Ovary (tissue), 9 donors: Measurements from ENCODE around the gene H2AZ2. TPM values are rescaled to one million over a fixed set of nuclear protein-coding genes. Genes with fewer than 3 reads are reported as not detected.
"Not testable (repeated sequence)": the region's sequence is repeated elsewhere in the genome, so short reads cannot be mapped to it uniquely, and the experiment has no call there.

Experiments used
- DNase-seq, 5 donors: peaks; one replicate each; pipeline ENCODE4 v3.0.0-alpha.2; 2019 to 2020
- H3K27ac ChIP-seq, 2 donors: fragments of 200-600 bp; one replicate each; pipeline versions ENCODE4 v1.5.1 to v1.8.0; 2019 to 2022
- H3K27me3 ChIP-seq: fragments of 200-600 bp; one replicate; pipeline ENCODE4 v1.8.0; 2022
- H3K36me3 ChIP-seq: fragments of 200-600 bp; sonication (generic); one replicate; pipeline ENCODE4 v1.5.1; 2019
- H3K4me1 ChIP-seq: one replicate; pipeline ENCODE4 v1.8.1; 2013; ENCODE audit warnings: mild to moderate bottlenecking, moderate library complexity; ENCODE audit not compliant: insufficient read depth
- H3K4me3 ChIP-seq: fragments of 200-600 bp; sonication (generic); one replicate; pipeline ENCODE4 v1.5.1; 2017
- H3K9me3 ChIP-seq, 2 donors: fragments of 200-600 bp in 1 of 2; sonication (generic) in 1 of 2; one replicate each; pipeline versions ENCODE4 v1.5.1 to v1.8.1; 2013 to 2019; ENCODE audit warnings: mild to moderate bottlenecking in 1 of 2, moderate library complexity in 1 of 2
- CTCF ChIP-seq, 3 donors: fragments of 450-650 bp in 2 of 3; fragments of 200-600 bp in 1 of 3; IDR thresholded peaks; one replicate each; pipeline versions ENCODE4 v1.5.1 to v1.8.0; 2016 to 2022; ENCODE audit warnings: antibody characterized with exemption in 3 of 3, mild to moderate bottlenecking in 1 of 3
- EP300 ChIP-seq: sonication (generic); formaldehyde crosslinking; IDR thresholded peaks from one replicate; pipeline ENCODE4 v1.6.1; 2017; ENCODE audit warnings: antibody characterized with exemption
- POLR2A ChIP-seq: fragments of 450-650 bp; IDR thresholded peaks from one replicate; pipeline ENCODE4 v1.6.1; 2017; ENCODE audit warnings: antibody characterized with exemption, mild to moderate bottlenecking, moderate library complexity
- WGBS, 3 donors: extraction: QIAGEN DNeasy Blood & Tissue Kit in 1 of 3; methylation state at CpG; one replicate each; pipeline versions ENCODE4 v1.1.5 to v1.1.7; 2013 to 2017; 5-methylcytosine and 5-hydroxymethylcytosine counted together
- intact Hi-C, 4 donors: fragments of 100-400 bp; cut with DNase I; formaldehyde crosslinking; loops; one replicate each; pipeline versions ENCODE4 v1.11.0 to v1.15.1; 2022 to 2023
- polyA plus RNA-seq, 2 donors: library from polyadenylated mRNA; stranded (reverse); fragments of 200-250 nt in 1 of 2; fragments of 350-450 nt in 1 of 2; fragmentation: Illumina TruSeq in 1 of 2; extraction: RNeasy Lipid Tissue Mini Kit (QIAGEN cat#74804) in 1 of 2; gene quantifications; one replicate each; pipeline ENCODE4 v1.2.3, GENCODE V29; 2013 to 2014
- total RNA-seq, 7 donors: library from RNA; depleted of rRNA in 2 of 7; stranded (reverse); fragments of >200 nt in 2 of 7; fragmentation: NEBNext Ultra II Directional in 3 of 7; extraction: Animal tissue kit (Norgen Biotek cat#: 25700) in 3 of 7; gene quantifications; one replicate each; pipeline versions ENCODE4 v1.1.0 to v1.2.4, GENCODE V29; 2016 to 2023
- donor health status: DM: no; HTN: no; CAD: no; lungs with moderate emphysema.
- donor health status: DM: no; HTN: no; CAD: no.
- donor health status: Bipolar disorder and iron deficiency.
- donor health status: DM: yes; HTN: yes; CAD: no.
- donor health status: DM: no; HTN: no; CAD: no.
- donor health status: DM: yes; HTN: yes; CAD: no.

Gene H2AZ2
- total and polyA plus RNA-seq, 9 donors, result 70.7 to 154 (median 119) TPM

DNA sequence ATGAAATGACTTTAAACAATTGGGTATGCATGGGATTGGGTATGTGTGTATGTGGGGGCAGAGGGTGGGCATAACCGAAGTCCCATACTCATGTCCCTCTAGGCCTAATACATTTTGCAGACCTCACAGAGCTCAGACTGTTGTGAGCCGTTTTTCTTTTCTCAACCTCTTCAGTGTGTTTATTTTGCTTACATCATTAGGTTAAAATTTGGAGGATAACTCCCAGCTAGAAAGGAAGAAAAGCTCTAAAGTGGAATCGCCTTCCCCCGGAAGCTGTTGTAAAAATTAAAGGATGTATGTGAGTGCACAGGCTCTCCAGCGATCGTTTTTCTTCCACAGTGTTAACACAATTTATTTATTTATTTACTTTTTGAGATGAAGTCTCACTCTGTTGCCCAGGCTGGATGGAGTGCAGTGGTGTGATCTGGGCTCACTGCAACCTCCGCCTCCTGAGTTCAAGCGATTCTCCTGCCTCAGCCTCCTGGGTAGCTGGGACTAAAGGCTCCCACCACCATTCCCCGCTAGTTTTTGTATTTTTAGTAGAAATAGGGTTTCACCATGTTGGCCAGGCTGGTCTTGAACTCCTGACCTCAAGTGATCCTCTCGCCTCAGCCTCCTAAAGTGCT is 1.5 kb upstream of the H2AZ2 start:
- no peak overlapping the region for H3K27ac ChIP-seq
- H3K4me3 ChIP-seq, result no peak overlapping the region
- TF ChIP-seq EP300 (no peak), POLR2A (no peak), CTCF (IDR thresholded peaks at IDR 0.05) (no peak)
- peaks cover 5% of the 10 kb centered on the region for H3K4me1 ChIP-seq
- H3K9me3 ChIP-seq, result no peaks in the 10 kb centered on the region
- DNase-seq, result no peak
- WGBS, 3 donors, result 67 to 75% (median 71%) methylated on average over 10 of the region's 10 CpGs
- intact Hi-C loops, result loop anchor here in 3 of 4 donors (5.0 to 10.0 kb wide), 4 partner anchors 52 to 355 kb away; partner anchors contain the start of genes NUDCD3 (in 1 of the 3), PPIA (in 1 of the 3), TMED4 (in 1 of the 3) and ZMIZ2 (in 1 of the 3)
- H3K27me3 ChIP-seq, result no peaks in the 10 kb centered on the region
- H3K36me3 ChIP-seq, result no peaks in the 10 kb centered on the region

- intact Hi-C loops, result loop anchor here in 3 of 4 donors (1.0 to 10.0 kb wide), 6 partner anchors 50 to 353 kb away; partner anchors contain the start of genes PPIA (in 2 of the 3), NUDCD3 (in 1 of the 3), OGDH (in 1 of the 3) and TMED4 (in 1 of the 3)
- TF ChIP-seq EP300 (no peak), CTCF (IDR thresholded peaks at IDR 0.05) (peak; percentile 86 to 96 (median 94))
- no peaks in the 10 kb centered on the region for H3K27me3 ChIP-seq
- H3K9me3 ChIP-seq, result no peaks in the 10 kb centered on the region
- DNase-seq, result peak; percentile 86 to 93 (median 90)
- H3K4me3 ChIP-seq, result peak overlapping the region; percentile 77
- peaks cover 9% of the 10 kb centered on the region for H3K4me1 ChIP-seq
- no peaks in the 10 kb centered on the region for H3K36me3 ChIP-seq
- H3K27ac ChIP-seq, result peak overlapping the region; percentile 92 to 99
- 0 to 2% (median 2%) methylated on average over 21 to 36 of the region's 36 CpGs for WGBS, 3 donors
Observed at GRCh38 chr7:44847509-44847919, 373 bp downstream of the H2AZ2 start.

DNA sequence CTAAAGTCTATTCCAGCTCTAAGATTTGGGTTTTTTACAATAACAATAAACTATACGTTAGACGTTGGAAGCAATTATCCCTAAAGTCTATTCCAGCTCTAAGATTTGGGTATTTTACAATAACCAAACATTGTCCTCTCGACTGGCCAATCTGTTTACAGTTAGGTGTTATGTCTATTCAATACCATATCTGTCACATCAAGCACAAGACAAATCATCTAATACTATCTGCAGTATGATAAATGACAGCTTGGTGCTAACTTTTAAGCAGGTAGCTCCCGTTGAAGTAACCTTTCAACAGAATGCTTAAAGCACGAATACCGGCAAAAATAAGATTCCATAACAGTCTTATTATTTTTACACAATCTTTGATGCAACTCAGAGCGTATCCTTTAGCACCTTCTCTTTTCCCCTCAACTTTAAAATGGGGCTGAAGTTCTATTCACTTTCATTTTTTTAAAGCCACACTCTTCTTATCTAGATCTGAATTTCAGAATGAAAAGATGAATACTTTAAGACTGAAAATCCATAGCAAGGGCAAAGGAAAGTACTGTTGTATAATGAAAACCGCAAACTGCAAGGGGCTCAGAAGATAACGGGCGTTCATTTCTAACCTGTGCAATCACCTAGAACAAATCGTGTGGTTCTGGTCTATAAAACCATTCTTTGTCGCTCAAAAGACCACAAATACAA is 925 bp downstream of the H2AZ2 start:
- H3K4me3 ChIP-seq, result peak overlapping the region; percentile 77
- DNase-seq, result no peak
- peaks cover 9% of the 10 kb centered on the region for H3K4me1 ChIP-seq
- H3K9me3 ChIP-seq, result no peaks in the 10 kb centered on the region
- intact Hi-C loops, result loop anchor here in 3 of 4 donors (1.0 to 10.0 kb wide), 6 partner anchors 50 to 352 kb away; partner anchors contain the start of genes PPIA (in 2 of the 3), NUDCD3 (in 1 of the 3), OGDH (in 1 of the 3) and TMED4 (in 1 of the 3)
- TF ChIP-seq CTCF (IDR thresholded peaks at IDR 0.05), result no peak
- 0% methylated on average over 12 of the region's 12 CpGs for WGBS, 3 donors
- peak overlapping the region; percentile 92 to 99 for H3K27ac ChIP-seq
- no peaks in the 10 kb centered on the region for H3K27me3 ChIP-seq
- H3K36me3 ChIP-seq, result no peaks in the 10 kb centered on the region

GRCh38 chr7:44846390-44846789 is 1.5 kb downstream of the H2AZ2 start:
- H3K9me3 ChIP-seq, DNase-seq, H3K36me3 ChIP-seq, H3K4me1 ChIP-seq, H3K27me3 ChIP-seq: not testable (repeated sequence)
- H3K27ac ChIP-seq, result peak overlapping the region in 1 of 2 donors; percentile 99
- WGBS, 3 donors, result 26 to 59% (median 34%) methylated on average over 11 of the region's 11 CpGs
- intact Hi-C loops, result loop anchor here in 3 of 4 donors (2.0 to 10.0 kb wide), 5 partner anchors 49 to 352 kb away; partner anchors contain the start of genes PPIA (in 2 of the 3), NUDCD3 (in 1 of the 3), TMED4 (in 1 of the 3) and ZMIZ2 (in 1 of the 3)
- peak overlapping the region; percentile 77 for H3K4me3 ChIP-seq
